Measurements from ENCODE around the gene INSR. TPM values are rescaled to one million over a fixed set of nuclear protein-coding genes. Genes with fewer than 3 reads are reported as not detected.
"Not testable (repeated sequence)": the region's sequence is repeated elsewhere in the genome, so short reads cannot be mapped to it uniquely, and the experiment has no call there.

Gene INSR
- total and polyA plus RNA-seq, 8 donors: 14.0 to 22.8 (median 18.2) TPM

DNA sequence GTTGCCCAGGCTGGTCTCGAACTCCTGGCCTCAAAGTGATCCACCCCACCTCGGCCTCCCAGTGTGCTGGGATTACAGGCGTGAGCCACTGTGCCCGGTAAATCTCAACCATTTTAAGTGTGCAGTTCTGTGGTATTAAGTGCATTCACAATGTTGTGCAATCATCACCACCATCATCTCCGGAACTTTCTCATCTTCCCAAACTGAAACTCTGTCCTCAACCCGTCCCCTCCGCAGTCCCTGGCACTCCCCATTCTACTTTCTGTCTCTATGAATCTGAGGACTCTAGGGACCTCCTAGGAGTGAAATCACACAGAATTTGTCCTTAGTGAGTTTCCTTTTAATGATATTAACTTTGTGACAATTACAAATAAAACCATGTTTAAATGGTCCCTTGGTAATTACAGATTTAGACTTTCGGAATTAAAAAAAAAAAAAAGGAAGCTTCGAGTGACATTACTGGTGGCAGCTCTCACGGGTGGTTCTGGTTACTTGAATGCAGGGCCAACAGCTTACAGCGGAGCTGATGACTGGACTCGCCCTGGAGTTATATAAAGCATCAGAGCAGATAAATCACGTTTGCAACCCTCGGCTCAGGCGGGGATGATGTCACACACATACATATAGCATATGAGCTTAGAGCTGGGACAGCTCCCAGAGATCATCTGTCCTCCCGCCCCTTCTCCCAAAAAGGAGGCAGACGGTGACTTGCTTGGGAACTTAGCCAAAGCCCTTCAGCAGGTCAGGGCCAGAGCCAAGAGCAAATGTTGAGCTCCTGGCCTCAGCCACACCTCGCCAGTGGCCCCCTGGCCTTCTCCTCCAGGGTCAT is 134.9 kb downstream of the INSR start:
- Histone ChIP-seq H3K4me1 (peaks cover 0 to 15% of the 10 kb centered on the region in 2 donors), H3K9me3 (no peaks in the 10 kb centered on the region), H3K36me3 (peaks cover 0 to 21% of the 10 kb centered on the region in 2 donors), H3K27me3 (no peaks in the 10 kb centered on the region), H3K27ac (peak overlapping the region; percentile 35 to 65), H3K4me3 (no peak overlapping the region)
- ATAC-seq (peak; percentile 65), DNase-seq (peak in 2 of 4 donors; percentile 33 to 53)
- intact Hi-C loops (cut with DNase I): loop anchor here in 1 of 2 donors (10.0 kb wide), 1 partner anchor 175 kb away; no protein-coding TSS in a partner anchor
- TF ChIP-seq, protein P1, sequence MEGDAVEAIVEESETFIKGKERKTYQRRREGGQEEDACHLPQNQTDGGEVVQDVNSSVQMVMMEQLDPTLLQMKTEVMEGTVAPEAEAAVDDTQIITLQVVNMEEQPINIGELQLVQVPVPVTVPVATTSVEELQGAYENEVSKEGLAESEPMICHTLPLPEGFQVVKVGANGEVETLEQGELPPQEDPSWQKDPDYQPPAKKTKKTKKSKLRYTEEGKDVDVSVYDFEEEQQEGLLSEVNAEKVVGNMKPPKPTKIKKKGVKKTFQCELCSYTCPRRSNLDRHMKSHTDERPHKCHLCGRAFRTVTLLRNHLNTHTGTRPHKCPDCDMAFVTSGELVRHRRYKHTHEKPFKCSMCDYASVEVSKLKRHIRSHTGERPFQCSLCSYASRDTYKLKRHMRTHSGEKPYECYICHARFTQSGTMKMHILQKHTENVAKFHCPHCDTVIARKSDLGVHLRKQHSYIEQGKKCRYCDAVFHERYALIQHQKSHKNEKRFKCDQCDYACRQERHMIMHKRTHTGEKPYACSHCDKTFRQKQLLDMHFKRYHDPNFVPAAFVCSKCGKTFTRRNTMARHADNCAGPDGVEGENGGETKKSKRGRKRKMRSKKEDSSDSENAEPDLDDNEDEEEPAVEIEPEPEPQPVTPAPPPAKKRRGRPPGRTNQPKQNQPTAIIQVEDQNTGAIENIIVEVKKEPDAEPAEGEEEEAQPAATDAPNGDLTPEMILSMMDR (IDR thresholded peaks at IDR 0.05): no peak

DNA sequence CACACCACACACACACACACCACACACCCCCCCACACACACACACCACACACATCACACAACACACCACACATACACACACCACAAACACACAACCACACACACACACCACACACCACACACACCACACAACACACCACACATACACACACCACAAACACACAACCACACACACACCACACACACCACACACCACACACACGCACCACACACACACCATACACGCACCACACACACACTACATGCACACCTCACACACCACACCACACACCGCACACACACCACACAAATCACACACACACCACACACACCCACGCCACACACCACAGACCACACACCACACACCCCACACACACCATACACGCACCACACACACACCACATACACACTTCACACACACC is 141.2 kb downstream of the INSR start:
- intact Hi-C loops (cut with DNase I): loop anchor here in 1 of 2 donors (10.0 kb wide), 1 partner anchor 182 kb away; no protein-coding TSS in a partner anchor
- no peak for DNase-seq
- peaks cover 0 to 5% of the 10 kb centered on the region in 2 donors for H3K36me3 ChIP-seq
- TF ChIP-seq, protein P1 (IDR thresholded peaks at IDR 0.05): no peak
- no peak for ATAC-seq
- no peaks in the 10 kb centered on the region for H3K4me1 ChIP-seq
- H3K27ac ChIP-seq: no peak overlapping the region
- H3K9me3 ChIP-seq: no peaks in the 10 kb centered on the region
- H3K4me3 ChIP-seq: no peak overlapping the region
- no peaks in the 10 kb centered on the region for H3K27me3 ChIP-seq

DNA sequence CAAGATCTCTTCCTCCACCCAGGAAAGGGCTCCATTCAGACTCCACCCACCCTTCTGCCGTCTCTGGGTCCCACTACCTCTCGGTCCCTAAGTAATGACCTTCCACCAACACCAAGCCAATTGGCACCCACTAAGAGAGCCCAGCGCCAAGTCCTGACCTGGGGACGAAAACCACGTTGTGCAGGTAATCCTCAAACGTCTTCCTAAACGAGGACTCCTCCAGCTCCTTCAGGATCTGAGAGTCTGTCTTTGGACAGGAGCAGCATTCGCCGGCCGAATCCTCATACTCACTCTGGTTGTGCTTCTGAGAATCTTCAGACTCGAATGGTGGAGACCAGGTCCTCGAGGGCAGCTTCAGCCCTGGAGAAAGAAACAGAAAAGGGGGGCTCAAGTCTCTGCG is 141.6 kb downstream of the INSR start:
- H3K9me3 ChIP-seq: no peaks in the 10 kb centered on the region
- H3K27ac ChIP-seq: no peak overlapping the region
- H3K36me3 ChIP-seq: peaks cover 0 to 5% of the 10 kb centered on the region in 2 donors
- ATAC-seq (peak; percentile 49), DNase-seq (peak in 1 of 4 donors; percentile 11)
- no peak overlapping the region for H3K4me3 ChIP-seq
- intact Hi-C loops (cut with DNase I): loop anchor here in 1 of 2 donors (10.0 kb wide), 1 partner anchor 182 kb away; no protein-coding TSS in a partner anchor
- H3K4me1 ChIP-seq: no peaks in the 10 kb centered on the region
- TF ChIP-seq, protein P1 (IDR thresholded peaks at IDR 0.05): no peak
- H3K27me3 ChIP-seq: no peaks in the 10 kb centered on the region

DNA sequence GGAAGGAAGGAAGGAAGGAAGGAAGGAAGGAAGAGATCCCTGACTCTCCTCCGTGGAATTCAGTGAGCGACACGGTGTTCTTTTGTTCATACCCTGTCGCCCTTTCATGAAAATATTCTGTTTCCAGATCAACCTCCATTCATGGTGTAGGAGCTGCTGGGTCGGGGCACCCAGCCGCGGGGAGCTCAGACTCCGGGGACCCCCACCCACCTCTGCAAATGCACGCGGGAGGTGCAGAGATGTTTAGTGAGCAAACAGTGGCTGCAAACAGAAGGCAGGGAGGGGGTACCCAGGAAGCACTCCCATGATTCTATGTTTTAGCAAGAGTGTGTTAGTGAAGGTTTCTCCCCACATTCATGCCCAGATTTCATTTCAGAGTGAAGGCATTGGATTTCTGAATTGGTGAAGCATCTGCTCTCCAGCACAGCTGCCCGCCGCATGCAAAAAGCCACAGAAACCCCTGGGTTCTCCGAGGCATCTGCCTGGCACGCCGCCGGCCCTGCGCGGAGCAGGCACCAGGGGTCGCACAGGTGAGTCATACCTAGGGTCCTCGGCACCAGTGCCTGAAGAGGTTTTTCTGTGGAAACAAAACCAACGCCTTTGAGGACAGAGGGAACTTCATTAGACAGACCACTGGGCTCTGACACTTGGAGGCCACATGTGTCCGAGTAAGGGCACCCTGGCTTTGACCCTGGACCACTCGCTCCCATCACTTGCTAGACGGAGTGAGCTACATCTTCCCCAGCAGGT is 144.1 kb downstream of the INSR start:
- Histone ChIP-seq H3K36me3 (peaks cover 0 to 5% of the 10 kb centered on the region in 2 donors), H3K9me3 (peaks cover 0 to 5% of the 10 kb centered on the region in 2 donors), H3K27ac (no peak overlapping the region), H3K27me3 (no peaks in the 10 kb centered on the region), H3K4me3 (no peak overlapping the region), H3K4me1 (no peaks in the 10 kb centered on the region)
- ATAC-seq: no peak
- TF ChIP-seq, protein P1 (IDR thresholded peaks at IDR 0.05): no peak
- DNase-seq: no peak
- intact Hi-C loops (cut with DNase I): loop anchor here in 1 of 2 donors (10.0 kb wide), 1 partner anchor 185 kb away; no protein-coding TSS in a partner anchor

DNA sequence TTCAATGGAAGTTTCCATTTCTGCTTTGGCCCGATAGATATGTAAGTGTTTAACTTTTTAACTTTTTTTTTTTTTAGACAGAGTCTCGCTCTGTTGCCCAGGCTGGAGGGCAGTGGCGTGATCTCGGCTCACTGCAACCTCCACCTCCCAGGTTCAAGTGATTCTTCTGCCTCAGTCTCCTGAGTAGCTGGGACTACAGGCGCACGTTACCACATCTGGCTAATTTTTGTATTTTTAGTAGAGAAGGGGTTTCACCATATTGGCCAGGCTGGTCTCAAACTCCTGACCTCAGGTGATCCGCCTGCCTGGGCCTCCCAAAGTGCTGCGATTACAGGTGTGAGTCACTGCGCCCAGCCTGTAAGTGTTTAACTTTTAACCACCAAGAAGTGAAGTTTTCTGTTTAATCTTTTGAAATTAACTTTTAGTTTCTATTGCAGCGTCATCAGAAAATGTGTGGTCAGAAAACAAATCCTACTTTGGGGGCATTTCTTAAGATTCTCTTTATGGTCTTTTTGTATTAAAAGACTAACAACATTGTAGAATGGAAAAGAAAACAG is 147.0 kb downstream of the INSR start:
- DNase-seq; intact Hi-C loops (cut with DNase I); H3K9me3 ChIP-seq; H3K4me1 ChIP-seq; H3K27me3 ChIP-seq; H3K27ac ChIP-seq; ATAC-seq; H3K4me3 ChIP-seq: not testable (repeated sequence)
- H3K36me3 ChIP-seq: peaks cover 0 to 13% of the 10 kb centered on the region in 2 donors

DNA sequence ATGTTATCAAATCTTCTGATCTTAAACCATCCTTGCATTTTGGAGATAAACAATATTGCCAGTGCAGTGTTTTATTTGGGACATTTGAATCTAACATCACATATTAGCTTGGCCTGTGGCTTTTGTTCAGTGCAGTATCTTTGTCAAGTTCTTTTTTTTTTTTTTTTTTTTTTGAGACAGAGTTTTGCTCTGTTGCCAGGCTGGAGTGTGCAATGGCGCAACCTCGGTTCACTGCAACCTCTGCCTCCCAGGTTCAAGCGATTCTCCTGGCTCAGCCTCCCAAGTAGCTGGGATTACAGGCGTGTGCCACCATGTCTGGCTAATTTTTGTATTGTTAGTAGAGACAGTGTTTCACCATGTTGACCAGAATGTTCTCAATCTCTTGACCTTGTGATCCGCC is 148.1 kb downstream of the INSR start:
- H3K4me1 ChIP-seq; intact Hi-C loops (cut with DNase I): not testable (repeated sequence)

More for the DNA sequence above, 148.1 kb downstream of the INSR start:
- H3K27ac ChIP-seq, H3K27me3 ChIP-seq, H3K4me3 ChIP-seq, ATAC-seq, DNase-seq, H3K9me3 ChIP-seq: not testable (repeated sequence)
- peaks cover 0 to 24% of the 10 kb centered on the region in 2 donors for H3K36me3 ChIP-seq

Measured in left lung (tissue), 10 donors.